CD8-positive, alpha-beta memory T cell (primary cell): ENCODE results near the gene CDT1. TPM values are rescaled to one million over a fixed set of nuclear protein-coding genes. Genes with fewer than 3 reads are reported as not detected.
A peak's percentile ranks its signal among the peaks of the same experiment; 100 is the strongest.
"Not testable (repeated sequence)": the region's sequence is repeated elsewhere in the genome, so short reads cannot be mapped to it uniquely, and the experiment has no call there.

Source experiments
- CTCF ChIA-PET: fragments of 350-600 bp; sonication (Branson Sonifier 250); formaldehyde crosslinking; loops from one replicate; lab custom pipeline; 2021; ENCODE audit warnings: antibody characterized with exemption; lab: Charles Lee
- POLR2A ChIA-PET: fragments of 350-600 bp; sonication (Branson Sonifier 250); formaldehyde crosslinking; loops from one replicate; lab custom pipeline; 2021; ENCODE audit warnings: antibody characterized with exemption; lab: Charles Lee
- DNase-seq, 5 donors: peaks; one replicate each; pipeline versions ENCODE4 v3.0.0 to v3.0.0-alpha.2; 2020 to 2022; ENCODE audit warnings: mixed read lengths in 1 of 5
- H3K27ac ChIP-seq: one replicate; pipeline ENCODE4 v1.7.0; 2013; ENCODE audit warnings: low read depth, mild to moderate bottlenecking, low read length, moderate library complexity
- H3K27me3 ChIP-seq: 2 replicates; pipeline ENCODE4 v1.7.0; 2013; ENCODE audit warnings: low read length, mild to moderate bottlenecking; ENCODE audit not compliant: insufficient read depth, poor library complexity, severe bottlenecking
- H3K36me3 ChIP-seq: 2 replicates; pipeline ENCODE4 v1.7.0; 2013; ENCODE audit warnings: mild to moderate bottlenecking, low read length, moderate library complexity; ENCODE audit not compliant: insufficient read depth
- H3K4me1 ChIP-seq: 2 replicates; pipeline ENCODE4 v1.7.0; 2013; ENCODE audit warnings: mild to moderate bottlenecking, low read length, moderate library complexity; ENCODE audit not compliant: insufficient read depth
- H3K4me3 ChIP-seq: 2 replicates; pipeline ENCODE4 v1.7.0; 2013; ENCODE audit warnings: mild to moderate bottlenecking, low read length
- H3K9me3 ChIP-seq: 2 replicates; pipeline ENCODE4 v1.7.0; 2013; ENCODE audit warnings: mild to moderate bottlenecking, low read length
- H3K27ac Mint-ChIP-seq, 8 donors: one replicate each; pipeline ENCODE4 v1.8.0; 2020 to 2021; ENCODE audit warnings: mixed read lengths in 8 of 8, mild to moderate bottlenecking in 6 of 8, inconsistent platforms in 3 of 8, moderate library complexity in 3 of 8
- H3K27me3 Mint-ChIP-seq, 2 donors: one replicate each; pipeline ENCODE4 v1.8.0; 2020 to 2021; ENCODE audit warnings: mixed read lengths in 2 of 2, mild to moderate bottlenecking in 1 of 2, moderate library complexity in 1 of 2
- H3K36me3 Mint-ChIP-seq, 3 donors: one replicate each; pipeline ENCODE4 v1.8.0; 2020 to 2021; ENCODE audit warnings: mixed read lengths in 3 of 3, inconsistent platforms in 1 of 3, mild to moderate bottlenecking in 1 of 3
- H3K4me1 Mint-ChIP-seq, 3 donors: one replicate each; pipeline ENCODE4 v1.8.0; 2020 to 2021; ENCODE audit warnings: mixed read lengths in 3 of 3, inconsistent platforms in 1 of 3, mild to moderate bottlenecking in 1 of 3
- H3K4me3 Mint-ChIP-seq, 7 donors: one replicate each; pipeline ENCODE4 v1.8.0; 2020 to 2021; ENCODE audit warnings: mixed read lengths in 7 of 7, mild to moderate bottlenecking in 6 of 7, moderate library complexity in 4 of 7, inconsistent platforms in 2 of 7
- H3K9me3 Mint-ChIP-seq, 5 donors: one replicate each; pipeline ENCODE4 v1.8.0; 2020 to 2022; ENCODE audit warnings: mixed read lengths in 5 of 5, mild to moderate bottlenecking in 3 of 5, moderate library complexity in 2 of 5, inconsistent platforms in 1 of 5
- polyA plus RNA-seq: library from polyadenylated mRNA; unstranded; fragments of 300-500 nt; fragmentation: Illumina TruSeq; gene quantifications from one replicate; pipeline ENCODE4 v1.2.3, GENCODE V29; 2021
- total RNA-seq, 2 experiments: library from RNA; stranded (reverse); gene quantifications; one replicate each; pipeline ENCODE4 v1.2.3, GENCODE V29; 2021

Gene CDT1
- total and polyA plus RNA-seq, 3 experiments from 2014 or later: 0.26 to 106 (median 97.6) TPM

GRCh38 chr16:88784856-88785105, 18.8 kb upstream of the CDT1 start:
- peak overlapping the region in 2 of 7 donors; percentile 80 to 85 for H3K4me3 Mint-ChIP-seq

GRCh38 chr16:88785106-88785924, 18.3 kb upstream of the CDT1 start, which contains the start of gene PIEZO1:
TSS of gene PIEZO1 (minus strand) at chr16:88785220. CDS start at chr16:88784964, 256 bp downstream.
- Histone ChIP-seq H3K36me3 (no peaks in the 10 kb centered on the region), H3K27me3 (no peaks in the 10 kb centered on the region), H3K27ac (peak within 1 kb of the TSS; percentile 80), H3K4me3 (peak within 1 kb of the TSS; percentile 15), H3K9me3 (no peaks in the 10 kb centered on the region), H3K4me1 (peaks cover 53% of the 10 kb centered on the region)
- H3K36me3 Mint-ChIP-seq: peaks cover 0 to 2% (median 0%) of the 10 kb centered on the region in 3 donors
- H3K27ac Mint-ChIP-seq: peak within 1 kb of the TSS in 6 of 8 donors; percentile 47 to 92 (median 82)
- H3K4me1 Mint-ChIP-seq: peaks cover 42 to 49% (median 45%) of the 10 kb centered on the region in 3 donors
- peak; percentile 81 to 91 (median 82) for DNase-seq
- CTCF ChIA-PET: interaction anchor here (0.6 to 1.3 kb wide), 3 partner anchors 8 to 26 kb away, joined by 3 to 4 read pairs (median 3); partner anchors contain the start of gene APRT
- POLR2A ChIA-PET: interaction anchor here (0.5 to 1.7 kb wide), 3 partner anchors 8 to 71 kb away, joined by 3 to 11 read pairs (median 5); no protein-coding TSS in a partner anchor
- no peaks in the 10 kb centered on the region for H3K27me3 Mint-ChIP-seq
- peak within 1 kb of the TSS; percentile 80 to 96 (median 85) for H3K4me3 Mint-ChIP-seq
- no peaks in the 10 kb centered on the region for H3K9me3 Mint-ChIP-seq

More at GRCh38 chr16:88784856-88785105, 18.8 kb upstream of the CDT1 start:
- Histone ChIP-seq H3K4me1 (peaks cover 53% of the 10 kb centered on the region), H3K27me3 (no peaks in the 10 kb centered on the region), H3K4me3 (no peak overlapping the region), H3K27ac (peak overlapping the region; percentile 80), H3K36me3 (no peaks in the 10 kb centered on the region), H3K9me3 (no peaks in the 10 kb centered on the region)
- peaks cover 42 to 49% (median 45%) of the 10 kb centered on the region in 3 donors for H3K4me1 Mint-ChIP-seq
- no peaks in the 10 kb centered on the region for H3K27me3 Mint-ChIP-seq
- no peaks in the 10 kb centered on the region for H3K9me3 Mint-ChIP-seq
- ChIA-PET CTCF (interaction anchor here (0.7 to 1.9 kb wide), 5 partner anchors 9 to 73 kb away, joined by 3 to 9 read pairs (median 6); partner anchors contain the start of genes GALNS and TRAPPC2L), POLR2A (interaction anchor here (1.4 to 1.7 kb wide), 2 partner anchors 9 to 47 kb away, joined by 5 to 11 read pairs; no protein-coding TSS in a partner anchor)
- H3K36me3 Mint-ChIP-seq: peaks cover 0 to 2% (median 0%) of the 10 kb centered on the region in 3 donors
- no peak overlapping the region for H3K27ac Mint-ChIP-seq
- no peak for DNase-seq

GRCh38 chr16:88787579-88788314, 15.8 kb upstream of the CDT1 start:
- POLR2A ChIA-PET: interaction anchor here (0.7 kb wide), 1 partner anchor 47 kb away, joined by 3 read pairs; no protein-coding TSS in a partner anchor
- Mint-ChIP-seq H3K36me3 (peaks cover 0 to 2% (median 0%) of the 10 kb centered on the region in 3 donors), H3K4me1 (peaks cover 27 to 48% (median 30%) of the 10 kb centered on the region in 3 donors), H3K27me3 (no peaks in the 10 kb centered on the region), H3K4me3 (peak overlapping the region in 3 of 7 donors; percentile 24 to 79 (median 48)), H3K9me3 (no peaks in the 10 kb centered on the region), H3K27ac (peak overlapping the region in 3 of 8 donors; percentile 50 to 90 (median 74))
- DNase-seq: no peak
- H3K4me3 ChIP-seq: no peak overlapping the region
- CTCF ChIA-PET: interaction anchor here (0.9 to 1.7 kb wide), 5 partner anchors 9 to 333 kb away, joined by 3 to 7 read pairs (median 4); partner anchors contain the start of genes GALNS and TRAPPC2L
- H3K27me3 ChIP-seq: no peaks in the 10 kb centered on the region
- H3K9me3 ChIP-seq: no peaks in the 10 kb centered on the region
- H3K27ac ChIP-seq: no peak overlapping the region
- no peaks in the 10 kb centered on the region for H3K36me3 ChIP-seq
- peaks cover 50% of the 10 kb centered on the region for H3K4me1 ChIP-seq

GRCh38 chr16:88788749-88789148, 14.8 kb upstream of the CDT1 start:
- POLR2A ChIA-PET, H3K27me3 ChIP-seq, H3K9me3 ChIP-seq, H3K27ac ChIP-seq, H3K27me3 Mint-ChIP-seq, DNase-seq, H3K9me3 Mint-ChIP-seq, H3K4me3 Mint-ChIP-seq, H3K36me3 Mint-ChIP-seq, CTCF ChIA-PET, H3K4me3 ChIP-seq, H3K36me3 ChIP-seq: not testable (repeated sequence)
- H3K4me1 Mint-ChIP-seq: peaks cover 17 to 48% (median 21%) of the 10 kb centered on the region in 3 donors
- peak overlapping the region in 1 of 8 donors; percentile 50 for H3K27ac Mint-ChIP-seq
- H3K4me1 ChIP-seq: peaks cover 45% of the 10 kb centered on the region

GRCh38 chr16:88789594-88789993, 14.0 kb upstream of the CDT1 start:
- Mint-ChIP-seq H3K27ac (peak overlapping the region; percentile 81 to 97 (median 91)), H3K4me3 (peak overlapping the region; percentile 62 to 89 (median 73))
- CTCF ChIA-PET: interaction anchor here (0.7 kb wide), 1 partner anchor 14 kb away, joined by 3 read pairs; the partner anchor contains the start of gene CDT1

GRCh38 chr16:88790312-88791211, 13.0 kb upstream of the CDT1 start:
- Histone ChIP-seq H3K27me3 (no peaks in the 10 kb centered on the region), H3K9me3 (no peaks in the 10 kb centered on the region), H3K27ac (peak overlapping the region; percentile 3), H3K36me3 (no peaks in the 10 kb centered on the region), H3K4me3 (peak overlapping the region; percentile 52), H3K4me1 (peaks cover 55% of the 10 kb centered on the region)
- H3K4me3 Mint-ChIP-seq: peak overlapping the region; percentile 62 to 89 (median 73)
- no peaks in the 10 kb centered on the region for H3K36me3 Mint-ChIP-seq
- ChIA-PET CTCF (interaction anchor here (0.9 kb wide), 1 partner anchor 61 kb away, joined by 3 read pairs; no protein-coding TSS in a partner anchor), POLR2A (interaction anchor here (0.5 kb wide), 1 partner anchor 23 kb away, joined by 4 read pairs; no protein-coding TSS in a partner anchor)
- peak overlapping the region; percentile 81 to 97 (median 91) for H3K27ac Mint-ChIP-seq
- H3K9me3 Mint-ChIP-seq: no peaks in the 10 kb centered on the region
- H3K27me3 Mint-ChIP-seq: no peaks in the 10 kb centered on the region
- peaks cover 16 to 62% (median 31%) of the 10 kb centered on the region in 3 donors for H3K4me1 Mint-ChIP-seq
- DNase-seq: peak; percentile 50 to 76 (median 54)

More at GRCh38 chr16:88789594-88789993, 14.0 kb upstream of the CDT1 start:
- no peaks in the 10 kb centered on the region for H3K27me3 ChIP-seq
- H3K36me3 Mint-ChIP-seq: no peaks in the 10 kb centered on the region
- POLR2A ChIA-PET: interaction anchor here (0.7 to 0.8 kb wide), 2 partner anchors 9 to 52 kb away, joined by 3 read pairs; no protein-coding TSS in a partner anchor
- H3K27ac ChIP-seq: no peak overlapping the region
- no peaks in the 10 kb centered on the region for H3K27me3 Mint-ChIP-seq
- H3K4me3 ChIP-seq: no peak overlapping the region
- H3K9me3 ChIP-seq: no peaks in the 10 kb centered on the region
- no peaks in the 10 kb centered on the region for H3K36me3 ChIP-seq
- H3K4me1 ChIP-seq: peaks cover 46% of the 10 kb centered on the region
- DNase-seq: no peak
- no peaks in the 10 kb centered on the region for H3K9me3 Mint-ChIP-seq
- peaks cover 16 to 54% (median 22%) of the 10 kb centered on the region in 3 donors for H3K4me1 Mint-ChIP-seq
